ENCODE data around the gene METTL8. TPM values are rescaled to one million over a fixed set of nuclear protein-coding genes. Genes with fewer than 3 reads are reported as not detected.

Gene METTL8
- total RNA-seq, 1 donor, result 29.8 TPM

DNA sequence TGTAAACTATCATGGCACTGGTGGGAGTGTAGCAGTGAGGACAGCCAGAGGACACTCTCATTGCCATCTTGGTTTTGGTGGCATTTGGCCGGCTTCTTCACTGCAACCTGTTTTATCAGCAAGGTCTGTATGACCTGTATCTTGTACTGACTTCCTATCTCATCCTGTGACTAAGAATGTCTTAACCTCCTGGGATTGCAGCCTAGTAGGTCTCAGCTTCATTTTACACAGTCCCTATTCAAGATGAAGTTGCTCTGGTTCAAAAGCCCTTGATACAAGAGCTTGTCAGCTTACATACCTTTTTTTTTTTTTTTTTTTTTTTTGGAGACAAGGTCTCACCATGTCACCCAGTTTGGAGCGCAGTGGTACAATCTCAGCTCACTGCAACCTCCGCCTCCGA lies 110.9 kb downstream of the METTL8 start:
- no peak overlapping the region for H3K4me3 ChIP-seq (ENCODE audit: low read depth, low read length)
- TF ChIP-seq, protein P1, sequence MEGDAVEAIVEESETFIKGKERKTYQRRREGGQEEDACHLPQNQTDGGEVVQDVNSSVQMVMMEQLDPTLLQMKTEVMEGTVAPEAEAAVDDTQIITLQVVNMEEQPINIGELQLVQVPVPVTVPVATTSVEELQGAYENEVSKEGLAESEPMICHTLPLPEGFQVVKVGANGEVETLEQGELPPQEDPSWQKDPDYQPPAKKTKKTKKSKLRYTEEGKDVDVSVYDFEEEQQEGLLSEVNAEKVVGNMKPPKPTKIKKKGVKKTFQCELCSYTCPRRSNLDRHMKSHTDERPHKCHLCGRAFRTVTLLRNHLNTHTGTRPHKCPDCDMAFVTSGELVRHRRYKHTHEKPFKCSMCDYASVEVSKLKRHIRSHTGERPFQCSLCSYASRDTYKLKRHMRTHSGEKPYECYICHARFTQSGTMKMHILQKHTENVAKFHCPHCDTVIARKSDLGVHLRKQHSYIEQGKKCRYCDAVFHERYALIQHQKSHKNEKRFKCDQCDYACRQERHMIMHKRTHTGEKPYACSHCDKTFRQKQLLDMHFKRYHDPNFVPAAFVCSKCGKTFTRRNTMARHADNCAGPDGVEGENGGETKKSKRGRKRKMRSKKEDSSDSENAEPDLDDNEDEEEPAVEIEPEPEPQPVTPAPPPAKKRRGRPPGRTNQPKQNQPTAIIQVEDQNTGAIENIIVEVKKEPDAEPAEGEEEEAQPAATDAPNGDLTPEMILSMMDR (IDR thresholded peaks at IDR 0.05; ENCODE audit: insufficient read depth, low read depth, low read length), result no peak
- DNase-seq (ENCODE audit: low read depth), result no peak

- no peak for DNase-seq (ENCODE audit: low read depth)
- no peak overlapping the region for H3K4me3 ChIP-seq (ENCODE audit: low read depth, low read length)
- TF ChIP-seq, protein P1 (IDR thresholded peaks at IDR 0.05; ENCODE audit: insufficient read depth, low read depth, low read length), result no peak
Observed at GRCh38 chr2:171320731-171321130, 113.1 kb downstream of the METTL8 start.

DNA sequence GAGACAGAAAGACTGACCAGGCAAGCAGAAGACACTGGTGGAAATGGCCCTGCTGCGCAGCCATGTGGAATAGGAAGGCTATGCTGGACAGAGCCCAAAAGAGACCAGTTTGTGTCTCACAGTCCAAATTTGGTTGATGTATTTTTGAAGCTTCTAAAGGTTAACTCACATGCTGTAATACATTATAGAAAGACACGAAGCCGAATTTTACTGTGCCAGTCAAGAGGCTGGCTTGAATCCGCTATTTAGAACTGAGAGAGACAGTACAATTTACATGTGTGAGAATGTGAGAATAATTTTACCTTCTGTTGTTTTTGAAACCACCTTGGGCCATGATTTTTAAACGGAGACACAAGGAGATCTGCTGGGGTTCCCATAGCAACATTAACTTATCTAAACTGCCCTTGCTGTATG lies 113.6 kb downstream of the METTL8 start:
- DNase-seq (ENCODE audit: low read depth), result no peak
- no peak overlapping the region for H3K4me3 ChIP-seq (ENCODE audit: low read depth, low read length)
- TF ChIP-seq, protein P1 (IDR thresholded peaks at IDR 0.05; ENCODE audit: insufficient read depth, low read depth, low read length), result no peak

- H3K4me3 ChIP-seq (ENCODE audit: low read depth, low read length), result no peak overlapping the region
- TF ChIP-seq, protein P1 (IDR thresholded peaks at IDR 0.05; ENCODE audit: insufficient read depth, low read depth, low read length), result no peak
- DNase-seq (ENCODE audit: low read depth), result peak; percentile 30
Observed at GRCh38 chr2:171319164-171319810, 114.5 kb downstream of the METTL8 start.

DNA sequence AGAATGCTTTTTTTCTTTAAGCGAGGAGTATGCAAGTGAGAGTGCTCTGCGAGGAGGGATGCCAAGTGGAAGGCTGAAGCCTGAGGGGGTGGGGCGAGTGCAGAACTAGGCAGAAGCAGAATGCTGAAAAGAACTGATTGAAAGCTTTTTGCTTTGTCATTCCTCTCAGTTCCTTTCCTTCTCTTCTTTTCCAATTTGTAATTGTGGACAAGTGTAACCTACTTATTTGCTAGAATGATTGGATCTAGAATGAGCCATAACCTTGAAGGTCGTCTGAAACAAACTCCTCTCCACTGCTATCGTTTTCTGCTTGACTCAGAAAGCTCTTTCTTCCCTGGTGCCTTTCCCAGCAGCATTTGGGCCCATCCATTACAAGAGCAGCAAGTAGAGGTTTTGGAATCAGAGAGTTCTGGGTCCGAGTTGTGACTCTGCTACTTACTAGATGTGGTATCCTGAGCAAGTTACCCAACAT lies 115.3 kb downstream of the METTL8 start:
- no peak for DNase-seq (ENCODE audit: low read depth)
- no peak overlapping the region for H3K4me3 ChIP-seq (ENCODE audit: low read depth, low read length)
- TF ChIP-seq, protein P1 (IDR thresholded peaks at IDR 0.05; ENCODE audit: insufficient read depth, low read depth, low read length), result no peak

DNA sequence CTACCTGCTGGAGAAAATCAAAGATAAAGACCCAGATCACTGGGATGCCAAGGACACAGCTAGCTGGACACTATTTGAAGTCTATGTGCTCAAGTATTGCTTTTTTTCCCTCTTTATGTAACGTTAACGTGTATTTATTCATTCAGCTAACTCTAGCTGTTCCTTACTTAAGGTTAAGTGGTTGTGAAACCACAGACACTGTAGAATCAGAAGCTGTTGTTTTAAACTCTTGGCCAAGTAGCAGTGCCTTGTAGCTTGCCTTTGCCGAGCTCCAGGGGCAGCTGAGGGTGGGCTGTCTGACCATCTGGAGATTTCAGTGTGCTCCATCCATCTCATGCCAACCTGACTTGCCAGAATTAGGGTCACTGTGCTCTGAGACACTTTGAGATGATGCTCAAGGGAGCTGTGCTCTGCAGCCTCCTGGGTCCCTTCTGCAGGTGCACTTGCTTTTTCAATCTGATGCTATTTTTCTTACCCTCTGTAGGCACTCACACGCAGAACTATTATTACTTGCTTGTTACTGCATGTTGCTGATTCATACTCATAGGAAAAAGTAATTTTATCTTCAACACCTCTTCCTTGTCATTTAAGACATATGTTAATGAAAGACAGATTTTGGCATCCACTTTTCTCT lies 116.2 kb downstream of the METTL8 start:
- no peak overlapping the region for H3K4me3 ChIP-seq (ENCODE audit: low read depth, low read length)
- DNase-seq (ENCODE audit: low read depth), result no peak
- TF ChIP-seq, protein P1 (IDR thresholded peaks at IDR 0.05; ENCODE audit: insufficient read depth, low read depth, low read length), result no peak
